K562 (cell line): ENCODE measurements around the gene ADAM8. TPM values are rescaled to one million over a fixed set of nuclear protein-coding genes. Genes with fewer than 3 reads are reported as not detected.
A peak's percentile ranks its signal among the peaks of the same experiment; 100 is the strongest.

Experiments
- ATAC-seq: fragments of 200-7000 bp; cut with Tn5 transposase; 3 replicates; pipeline ENCODE4 v1.9.1; 2020; ENCODE audit warnings: moderate library complexity
- BruUV-seq: library from RNA; stranded (reverse); fragments of 400-500 nt; replicated peaks from 2 replicates; lab custom pipeline; 2021; lab: Mats Ljungman, UMichigan
- CTCF ChIA-PET: fragments of 300-600 bp; formaldehyde crosslinking; extraction: SDS; loops from one replicate; lab custom pipeline; 2021; ENCODE audit warnings: low intra/inter-chr PET ratio; lab: Yijun Ruan, JAX
- POLR2A ChIA-PET: fragments of 300-600, 350-650 bp; sonication (Branson Sonifier 250); formaldehyde crosslinking; extraction: SDS; loops from one replicate; lab custom pipeline; 2021; ENCODE audit warnings: antibody characterized with exemption, inconsistent platforms; lab: Yijun Ruan, JAX
- DNase-seq, 4 experiments: peaks; one replicate each; pipeline versions ENCODE4 v3.0.0 to v3.0.0-alpha.2; 2011 to 2018; ENCODE audit warnings: low spot score in 3 of 4, mixed read lengths in 3 of 4; ENCODE audit errors: extremely low read depth in 1 of 4
- FAIRE-seq: peaks from 2 replicates; lab custom pipeline; 2011; peaks lifted over from hg19 to GRCh38; lab: Jason Lieb, UNC
- H2AFZ ChIP-seq: 2 replicates; pipeline ENCODE4 v1.6.0; 2011; ENCODE audit warnings: low read depth, low read length, control low read depth, inconsistent platforms
- H3K27ac ChIP-seq: fragments of 200-600 bp; 3 replicates; pipeline ENCODE4 v1.8.0; 2011; ENCODE audit warnings: low read depth, mild to moderate bottlenecking, control low read depth, inconsistent platforms, low read length, moderate library complexity, mixed read lengths; ENCODE audit errors: extremely low read depth
- H3K27me3 ChIP-seq, 2 experiments: fragments of 300-600 bp in 1 of 2; 2 replicates in 1 of 2; 3 replicates in 1 of 2; pipeline versions ENCODE4 v1.6.0 to v1.8.0; 2011; ENCODE audit warnings: inconsistent platforms in 2 of 2, low read length in 2 of 2, mild to moderate bottlenecking in 1 of 2, mixed read lengths in 1 of 2, moderate library complexity in 1 of 2; ENCODE audit not compliant: control insufficient read depth in 2 of 2, insufficient read depth in 2 of 2
- H3K36me3 ChIP-seq: fragments of 300-600 bp; 3 replicates; pipeline ENCODE4 v1.8.0; 2011; ENCODE audit warnings: mild to moderate bottlenecking, low read length, inconsistent platforms; ENCODE audit not compliant: control insufficient read depth, insufficient read depth
- H3K4me1 ChIP-seq, 2 experiments: fragments of 200-600 bp in 1 of 2; replicated peaks in 1 of 2; 2 replicates in 1 of 2; 3 replicates in 1 of 2; pipeline versions ENCODE4 v1.5.1 to v1.8.0; 2011; ENCODE audit warnings: inconsistent platforms in 2 of 2, low read length in 2 of 2, mild to moderate bottlenecking in 1 of 2, mixed read lengths in 1 of 2, moderate library complexity in 1 of 2; ENCODE audit not compliant: control insufficient read depth in 2 of 2, insufficient read depth in 2 of 2
- H3K4me2 ChIP-seq: 2 replicates; pipeline ENCODE4 v1.6.1; 2011; ENCODE audit warnings: low read length, control low read depth, inconsistent platforms, mixed read lengths; ENCODE audit not compliant: insufficient read depth
- H3K4me3 ChIP-seq: fragments of 200-600 bp; sonication (generic), shearing (Covaris generic); 2 replicates; pipeline ENCODE4 v1.5.1; 2016; ENCODE audit warnings: control low read depth, inconsistent platforms
- H3K79me2 ChIP-seq: fragments of 200-600 bp; 3 replicates; pipeline ENCODE4 v1.8.0; 2011; ENCODE audit warnings: low read length, inconsistent platforms; ENCODE audit not compliant: control insufficient read depth, insufficient read depth
- H3K9ac ChIP-seq, 2 experiments: 2 replicates each; pipeline versions ENCODE4 v1.6.0 to v1.6.1; 2011; ENCODE audit warnings: low read depth in 2 of 2, low read length in 2 of 2, control low read depth in 1 of 2, inconsistent platforms in 1 of 2, mild to moderate bottlenecking in 1 of 2, mixed read lengths in 1 of 2; ENCODE audit not compliant: insufficient read depth in 1 of 2
- H3K9me1 ChIP-seq: one replicate; pipeline ENCODE4 v1.6.0; 2011; ENCODE audit warnings: inconsistent platforms, mild to moderate bottlenecking, low read length, moderate library complexity; ENCODE audit not compliant: control insufficient read depth, insufficient read depth
- H3K9me3 ChIP-seq: replicated peaks from 2 replicates; pipeline ENCODE4 v1.5.1; 2011; ENCODE audit warnings: low read depth, low read length, inconsistent platforms; ENCODE audit not compliant: control insufficient read depth, insufficient read depth
- H4K20me1 ChIP-seq: replicated peaks from 2 replicates; pipeline ENCODE4 v1.6.1; 2011; ENCODE audit warnings: low read length, inconsistent platforms, mixed read lengths; ENCODE audit not compliant: control insufficient read depth, insufficient read depth
- ELF4 ChIP-seq: fragments of 450-650 bp; formaldehyde crosslinking; IDR thresholded peaks from 2 replicates; pipeline ENCODE4 v1.4.0; 2022; ENCODE audit warnings: missing genetic modification characterization
- ESRRB ChIP-seq: fragments of 250-450 bp; sonication (Bioruptor Pico); IDR thresholded peaks from 2 replicates; pipeline ENCODE4 v1.5.0; 2020; ENCODE audit warnings: mild to moderate bottlenecking, moderate library complexity, borderline replicate concordance
- FOXA1 ChIP-seq: fragments of 450-650 bp; IDR thresholded peaks from 2 replicates; pipeline ENCODE4 v1.6.1; 2016; ENCODE audit warnings: mild to moderate bottlenecking, borderline replicate concordance
- MED1 ChIP-seq: sonication (generic); formaldehyde crosslinking; IDR thresholded peaks from 2 replicates; pipeline ENCODE4 v1.8.1; 2023; ENCODE audit warnings: missing genetic modification reagents, borderline replicate concordance
- MLLT1 ChIP-seq, 2 experiments: fragments of 450-650 bp; IDR thresholded peaks; 2 replicates each; pipeline ENCODE4 v1.6.1; 2016
- POLR2B ChIP-seq: fragments of 450-650 bp; IDR thresholded peaks from 2 replicates; pipeline ENCODE4 v1.6.1; 2018; ENCODE audit warnings: low read depth; ENCODE audit not compliant: partially characterized antibody
- SMARCA4 ChIP-seq: fragments of 450-650 bp; IDR thresholded peaks from 2 replicates; pipeline ENCODE4 v1.6.1; 2016
- TAF1 ChIP-seq: IDR thresholded peaks from 2 replicates; pipeline ENCODE4 v1.6.1; 2011; ENCODE audit warnings: mild to moderate bottlenecking, low read length, moderate library complexity; ENCODE audit not compliant: insufficient read depth, control insufficient read depth, severe bottlenecking; ENCODE audit errors: extremely low read depth
- TEAD2 ChIP-seq: fragments of 450-650 bp; IDR thresholded peaks from 2 replicates; pipeline ENCODE4 v1.6.1; 2016; ENCODE audit warnings: missing genetic modification characterization, control low read depth, missing compliant biosample characterization
- YY1 ChIP-seq, 3 experiments: IDR thresholded peaks; 2 replicates each; pipeline ENCODE4 v1.6.1; 2011; ENCODE audit warnings: low read length in 2 of 3, mild to moderate bottlenecking in 2 of 3, moderate library complexity in 2 of 3, borderline replicate concordance in 1 of 3, control low read depth in 1 of 3, low read depth in 1 of 3; ENCODE audit not compliant: insufficient read depth in 3 of 3, insufficient replicate concordance in 2 of 3, control insufficient read depth in 1 of 3, insufficient read length in 1 of 3; ENCODE audit errors: extremely low read depth in 1 of 3
- WGBS: fragments of 100-300 bp; shearing (Covaris generic); methylation state at CpG from one replicate; pipeline ENCODE4 v1.1.6; 2016; ENCODE audit warnings: low coverage, mixed read lengths; ENCODE audit not compliant: insufficient coverage; ENCODE audit errors: missing lambda C conversion rate; 5-methylcytosine and 5-hydroxymethylcytosine counted together
- in situ Hi-C: fragments of 300-500 bp; cut with MboI; formaldehyde crosslinking; loops from 4 replicates; pipeline ENCODE4 v1.15.0; 2018; ENCODE audit warnings: inconsistent platforms, mixed read lengths
- intact Hi-C: fragments of 100-400 bp; cut with micrococcal nuclease; formaldehyde crosslinking; loops from 2 replicates; pipeline ENCODE4 v1.14.2; 2022
- polyA plus RNA-seq, 8 experiments: library from polyadenylated mRNA; depleted of rRNA in 4 of 8; stranded (reverse) in 5 of 8; unstranded in 3 of 8; fragments of >200 nt; fragmentation: Nextera tagmentation in 2 of 8; fragmentation: Illumina TruSeq in 1 of 8; extraction: Ambion mirVana in 2 of 8; extraction: Trizol in 1 of 8; gene quantifications; 2 replicates each; pipeline versions ENCODE4 v1.2.1 to v1.2.3, GENCODE V29; 2011 to 2014; ENCODE audit warnings: inconsistent platforms in 1 of 8, missing spikeins in 1 of 8
- total RNA-seq, 7 experiments: library from RNA; depleted of rRNA in 6 of 7; stranded (reverse); fragments of >200 nt in 6 of 7; fragmentation: Illumina TruSeq in 2 of 7; extraction: Trizol in 2 of 7; gene quantifications; 2 replicates each; pipeline versions ENCODE4 v1.2.1 to v1.2.3, GENCODE V29; 2011 to 2021; ENCODE audit warnings: low replicate concordance in 1 of 7
- TF ChIP-seq, protein P1 (sequence below): fragments of 250-450 bp; sonication (Bioruptor Pico); IDR thresholded peaks from 2 replicates; pipeline ENCODE4 v1.9.0; 2021; ENCODE audit warnings: mild to moderate bottlenecking, inconsistent platforms

Gene ADAM8
- total and polyA plus RNA-seq, 9 of the 15 experiments (the other 6 are each of a cell fraction or from before 2014, with no cell fraction given): 0.07 to 7.0 (median 1.1) TPM

DNA sequence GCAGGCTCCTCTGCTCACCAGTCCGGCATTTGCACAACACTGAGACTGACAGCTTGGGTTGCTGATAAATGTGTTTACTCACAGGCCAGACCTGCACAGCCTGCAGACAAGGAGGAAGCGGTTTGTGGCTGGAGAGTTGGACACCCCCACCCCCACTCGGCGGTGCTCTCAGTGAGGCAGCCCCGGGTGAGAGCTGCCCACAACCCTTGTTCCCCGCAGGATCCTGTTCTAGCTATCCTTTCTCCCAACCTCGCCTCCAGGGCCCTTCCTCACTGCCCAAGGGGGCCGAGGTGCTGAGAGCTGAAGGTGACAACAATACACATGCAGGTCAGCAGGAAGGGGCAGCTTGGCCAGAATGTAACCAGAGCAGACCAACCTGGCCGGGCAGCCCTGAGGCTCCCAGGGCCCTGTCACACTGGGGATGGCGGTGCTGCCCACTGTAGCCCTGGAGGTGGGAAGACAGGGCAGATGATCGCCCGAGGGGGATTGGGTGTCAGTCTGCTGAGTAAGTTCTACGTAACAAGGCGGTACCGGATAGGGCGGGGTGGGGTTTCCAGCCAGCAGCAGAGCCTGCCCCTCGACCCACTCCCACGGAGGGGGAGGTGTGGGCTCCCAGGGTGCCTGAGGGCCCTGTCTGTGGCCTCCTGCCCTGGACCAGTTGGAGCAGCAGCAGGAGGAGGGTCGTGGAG lies 2.1 kb upstream of the ADAM8 start:
- Histone ChIP-seq H3K4me2 (peak overlapping the region; percentile 72), H3K9me3 (no peaks in the 10 kb centered on the region), H3K9me1 (peaks cover 3% of the 10 kb centered on the region), H3K27me3 (no peaks in the 10 kb centered on the region), H3K4me1 (peaks cover 40 to 71% of the 10 kb centered on the region in 2 experiments), H3K79me2 (no peaks in the 10 kb centered on the region), H3K27ac (peak overlapping the region; percentile 92), H3K9ac (peak overlapping the region; percentile 61 to 77), H3K4me3 (no peak overlapping the region), H4K20me1 (no peaks in the 10 kb centered on the region), H3K36me3 (peaks cover 28% of the 10 kb centered on the region; the same call in 1 of the 3 replicates), H2AFZ (peak overlapping the region; percentile 38; the same call in 1 of the 2 replicates)
- ATAC-seq (peak; percentile 86), DNase-seq (peak; percentile 80 to 86 (median 83)), FAIRE-seq (peak; percentile 95)
- WGBS: 6% methylated on average over 13 of the region's 19 CpGs
- intact Hi-C loops (loop anchor here (2.0 kb wide), 1 partner anchor 26 kb away; no protein-coding TSS in a partner anchor), in situ Hi-C loops (no loop called here)
- BruUV-seq: no TSS peak
- CTCF ChIA-PET: no interaction called here
- POLR2A ChIA-PET: interaction anchor here (0.6 to 1.5 kb wide), 11 partner anchors 15 to 62 kb away, joined by 3 to 4 read pairs (median 3); no protein-coding TSS in a partner anchor
- TF ChIP-seq MED1 (CRISPR knock-in tag) (no peak), TAF1 (peak; percentile 22), SMARCA4 (peak; percentile 63; the same call in 1 of the 2 replicates), ESRRB (no peak), FOXA1 (no peak), TEAD2 (tag) (no peak), MLLT1 (IDR thresholded peaks at IDR 0.05) (no peak), YY1 (IDR thresholded peaks at IDR 0.05; ENCODE audit: borderline replicate concordance in 1 of 3, control insufficient read depth in 1 of 3, extremely low read depth in 1 of 3, insufficient read depth in 3 of 3, insufficient read length in 1 of 3, insufficient replicate concordance in 2 of 3, low read depth in 1 of 3, low read length in 2 of 3) (peak in 2 of 3 experiments; percentile 31 to 39), ELF4 (CRISPR knock-in tag) (peak; percentile 54; the same call in 1 of the 2 replicates), POLR2B (peak; percentile 22)
- TF ChIP-seq, protein P1, sequence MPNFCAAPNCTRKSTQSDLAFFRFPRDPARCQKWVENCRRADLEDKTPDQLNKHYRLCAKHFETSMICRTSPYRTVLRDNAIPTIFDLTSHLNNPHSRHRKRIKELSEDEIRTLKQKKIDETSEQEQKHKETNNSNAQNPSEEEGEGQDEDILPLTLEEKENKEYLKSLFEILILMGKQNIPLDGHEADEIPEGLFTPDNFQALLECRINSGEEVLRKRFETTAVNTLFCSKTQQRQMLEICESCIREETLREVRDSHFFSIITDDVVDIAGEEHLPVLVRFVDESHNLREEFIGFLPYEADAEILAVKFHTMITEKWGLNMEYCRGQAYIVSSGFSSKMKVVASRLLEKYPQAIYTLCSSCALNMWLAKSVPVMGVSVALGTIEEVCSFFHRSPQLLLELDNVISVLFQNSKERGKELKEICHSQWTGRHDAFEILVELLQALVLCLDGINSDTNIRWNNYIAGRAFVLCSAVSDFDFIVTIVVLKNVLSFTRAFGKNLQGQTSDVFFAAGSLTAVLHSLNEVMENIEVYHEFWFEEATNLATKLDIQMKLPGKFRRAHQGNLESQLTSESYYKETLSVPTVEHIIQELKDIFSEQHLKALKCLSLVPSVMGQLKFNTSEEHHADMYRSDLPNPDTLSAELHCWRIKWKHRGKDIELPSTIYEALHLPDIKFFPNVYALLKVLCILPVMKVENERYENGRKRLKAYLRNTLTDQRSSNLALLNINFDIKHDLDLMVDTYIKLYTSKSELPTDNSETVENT (CRISPR knock-in tag): 0 out of 2 replicates have a peak, but pooled peaks have one; percentile 13
